IMR-90 (cell line): Measurements from ENCODE around the gene ESAM. TPM values are rescaled to one million over a fixed set of nuclear protein-coding genes. Genes with fewer than 3 reads are reported as not detected.

ENCODE experiments used
- ATAC-seq: fragments of 200-7000 bp; cut with Tn5 transposase; 2 replicates; pipeline ENCODE4 v1.9.1; 2020; ENCODE audit warnings: low read depth, mild to moderate bottlenecking, moderate library complexity
- BruUV-seq: library from RNA; stranded (reverse); fragments of 400-500 nt; replicated peaks from 2 replicates; lab custom pipeline; 2021; lab: Mats Ljungman, UMichigan
- CTCF ChIA-PET: fragments of 300-600 bp; formaldehyde crosslinking; extraction: SDS; loops from one replicate; lab custom pipeline; 2021; ENCODE audit warnings: antibody characterized with exemption; lab: Yijun Ruan, JAX
- POLR2A ChIA-PET: fragments of 300-600 bp; sonication (Branson Sonifier 250); formaldehyde crosslinking; loops from one replicate; lab custom pipeline; 2022; ENCODE audit warnings: antibody characterized with exemption; ENCODE audit not compliant: unreplicated experiment; lab: Charles Lee
- DNase-seq: peaks from one replicate; pipeline ENCODE4 v3.0.0; 2013
- H2AFZ ChIP-seq: replicated peaks from 2 replicates; pipeline ENCODE3; 2013; ENCODE audit warnings: low read length, mild to moderate bottlenecking; ENCODE audit not compliant: poor library complexity
- H2AK5ac ChIP-seq: 2 replicates; pipeline ENCODE4 v1.6.1; 2013; ENCODE audit warnings: low read depth, low read length, inconsistent platforms
- H2AK9ac ChIP-seq: replicated peaks from 2 replicates; pipeline ENCODE3; 2013; ENCODE audit warnings: mild to moderate bottlenecking, low read depth, low read length, moderate library complexity; ENCODE audit not compliant: poor library complexity
- H2BK120ac ChIP-seq: 2 replicates; pipeline ENCODE4 v1.6.1; 2013; ENCODE audit warnings: low read depth, low read length, inconsistent platforms
- H2BK15ac ChIP-seq: 3 replicates; pipeline ENCODE4 v1.6.1; 2013; ENCODE audit warnings: low read depth, low read length, inconsistent platforms
- H2BK20ac ChIP-seq: 2 replicates; pipeline ENCODE4 v1.6.1; 2013; ENCODE audit warnings: low read depth, mild to moderate bottlenecking, inconsistent platforms, low read length, moderate library complexity
- H2BK5ac ChIP-seq: 2 replicates; pipeline ENCODE4 v1.6.1; 2013; ENCODE audit warnings: mild to moderate bottlenecking, low read depth, low read length, inconsistent platforms; ENCODE audit not compliant: poor library complexity, severe bottlenecking
- H3K14ac ChIP-seq: replicated peaks from 2 replicates; pipeline ENCODE4 v1.6.1; 2013; ENCODE audit warnings: low read depth, low read length, inconsistent platforms
- H3K18ac ChIP-seq: 2 replicates; pipeline ENCODE4 v1.6.1; 2013; ENCODE audit warnings: low read depth, low read length, control low read depth
- H3K23ac ChIP-seq: 2 replicates; pipeline ENCODE4 v1.6.1; 2013; ENCODE audit warnings: low read depth, low read length, inconsistent platforms
- H3K27ac ChIP-seq: 2 replicates; pipeline ENCODE4 v1.5.1; 2013; ENCODE audit warnings: mild to moderate bottlenecking, control low read depth, low read length; ENCODE audit not compliant: insufficient read depth
- H3K27me3 ChIP-seq: 2 replicates; pipeline ENCODE4 v1.6.1; 2013; ENCODE audit warnings: low read length; ENCODE audit not compliant: control insufficient read depth, insufficient read depth
- H3K36me3 ChIP-seq: 2 replicates; pipeline ENCODE4 v1.6.1; 2013; ENCODE audit warnings: low read length, mixed read lengths; ENCODE audit not compliant: control insufficient read depth, insufficient read depth
- H3K4ac ChIP-seq: 2 replicates; pipeline ENCODE4 v1.6.1; 2013; ENCODE audit warnings: low read depth, low read length, inconsistent platforms
- H3K4me1 ChIP-seq: 2 replicates; pipeline ENCODE4 v1.6.1; 2013; ENCODE audit warnings: low read length, mixed read lengths; ENCODE audit not compliant: control insufficient read depth, insufficient read depth
- H3K4me2 ChIP-seq: 2 replicates; pipeline ENCODE4 v1.6.1; 2013; ENCODE audit warnings: low read depth, mild to moderate bottlenecking, control low read depth, low read length, moderate library complexity
- H3K4me3 ChIP-seq: 2 replicates; pipeline ENCODE4 v1.5.1; 2013; ENCODE audit warnings: low read depth, mild to moderate bottlenecking, control low read depth, low read length, moderate library complexity; ENCODE audit not compliant: insufficient read depth
- H3K56ac ChIP-seq: 2 replicates; pipeline ENCODE4 v1.6.1; 2013; ENCODE audit warnings: low read length, inconsistent platforms; ENCODE audit not compliant: insufficient read depth; ENCODE audit errors: extremely low read depth
- H3K79me1 ChIP-seq, 2 experiments: 2 replicates each; pipeline ENCODE4 v1.6.1; 2013; ENCODE audit warnings: low read length in 2 of 2, inconsistent platforms in 1 of 2, low read depth in 1 of 2
- H3K9ac ChIP-seq: 2 replicates; pipeline ENCODE4 v1.6.1; 2013; ENCODE audit warnings: low read depth, low read length, control low read depth
- H3K9me1 ChIP-seq: 2 replicates; pipeline ENCODE4 v1.6.1; 2013; ENCODE audit warnings: low read length, inconsistent platforms; ENCODE audit not compliant: insufficient read depth
- H3K9me3 ChIP-seq: 2 replicates; pipeline ENCODE4 v1.6.1; 2013; ENCODE audit warnings: low read length; ENCODE audit not compliant: control insufficient read depth, insufficient read depth
- H4K20me1 ChIP-seq: 2 replicates; pipeline ENCODE4 v1.6.1; 2013; ENCODE audit warnings: low read length, inconsistent platforms; ENCODE audit not compliant: insufficient read depth
- H4K5ac ChIP-seq: 2 replicates; pipeline ENCODE4 v1.6.1; 2013; ENCODE audit warnings: mild to moderate bottlenecking, low read depth, low read length, control low read depth
- H4K8ac ChIP-seq, 2 experiments: 2 replicates each; pipeline ENCODE4 v1.6.1; 2013; ENCODE audit warnings: low read depth in 2 of 2, low read length in 2 of 2, control low read depth in 1 of 2, inconsistent platforms in 1 of 2
- H4K91ac ChIP-seq: 2 replicates; pipeline ENCODE4 v1.6.1; 2013; ENCODE audit warnings: low read depth, low read length, inconsistent platforms; ENCODE audit not compliant: insufficient read depth
- BHLHE40 ChIP-seq: fragments of 150-350 bp; IDR thresholded peaks from 2 replicates; pipeline ENCODE4 v1.6.1; 2016; ENCODE audit warnings: mild to moderate bottlenecking, low read depth, low read length
- CEBPB ChIP-seq: IDR thresholded peaks from 2 replicates; pipeline ENCODE4 v1.6.1; 2012; ENCODE audit warnings: low read depth, low read length, improper control_type of control experiment
- MAFK ChIP-seq: IDR thresholded peaks from 2 replicates; pipeline ENCODE4 v1.6.1; 2012; ENCODE audit warnings: low read depth, low read length, improper control_type of control experiment
- SMC3 ChIP-seq: fragments of 150-350 bp; IDR thresholded peaks from 2 replicates; pipeline ENCODE4 v1.6.1; 2016; ENCODE audit warnings: low read depth, mild to moderate bottlenecking, antibody characterized with exemption, low read length, moderate library complexity
- WGBS, 2 experiments: methylation state at CpG; one replicate each; pipeline versions ENCODE4 v1.1.5 to v1.1.7; 2013; ENCODE audit warnings: missing lambda C conversion rate in 2 of 2; ENCODE audit not compliant: insufficient read length in 1 of 2; ENCODE audit errors: extremely low coverage in 2 of 2; 5-methylcytosine and 5-hydroxymethylcytosine counted together
- dilution Hi-C: fragments of 300-500 bp; cut with HindIII; formaldehyde crosslinking; loops from one replicate; pipeline ENCODE4 v1.14.3; 2018; ENCODE audit warnings: low sequenced_read_pairs; ENCODE audit not compliant: unreplicated experiment
- in situ Hi-C: fragments of 300-500 bp; cut with MboI; formaldehyde crosslinking; loops from 3 replicates; pipeline ENCODE4 v1.14.3; 2019; ENCODE audit warnings: low sequenced_read_pairs, inconsistent platforms, mixed read lengths
- intact Hi-C: fragments of 100-400 bp; cut with micrococcal nuclease; formaldehyde crosslinking; loops from 2 replicates; pipeline ENCODE4 v1.10.0; 2022
- polyA plus RNA-seq, 3 experiments: library from polyadenylated mRNA; depleted of rRNA; stranded (reverse); fragments of >200 nt; gene quantifications; 2 replicates each; pipeline ENCODE4 v1.2.3, GENCODE V29; 2012; ENCODE audit warnings: low replicate concordance in 1 of 3
- total RNA-seq: library from RNA; depleted of rRNA; stranded (reverse); fragments of >200 nt; gene quantifications from 2 replicates; pipeline ENCODE4 v1.2.3, GENCODE V29; 2012
- TF ChIP-seq, protein P1 (sequence below): conservative IDR thresholded peaks from 2 replicates; pipeline ENCODE4 v1.5.1; 2012; ENCODE audit warnings: mild to moderate bottlenecking, low read depth, low read length, improper control_type of control experiment

Gene ESAM
- total and polyA plus RNA-seq, 2 of the 4 experiments (the other 2 are of a cell fraction): under 0.01 to 0.12 TPM

DNA sequence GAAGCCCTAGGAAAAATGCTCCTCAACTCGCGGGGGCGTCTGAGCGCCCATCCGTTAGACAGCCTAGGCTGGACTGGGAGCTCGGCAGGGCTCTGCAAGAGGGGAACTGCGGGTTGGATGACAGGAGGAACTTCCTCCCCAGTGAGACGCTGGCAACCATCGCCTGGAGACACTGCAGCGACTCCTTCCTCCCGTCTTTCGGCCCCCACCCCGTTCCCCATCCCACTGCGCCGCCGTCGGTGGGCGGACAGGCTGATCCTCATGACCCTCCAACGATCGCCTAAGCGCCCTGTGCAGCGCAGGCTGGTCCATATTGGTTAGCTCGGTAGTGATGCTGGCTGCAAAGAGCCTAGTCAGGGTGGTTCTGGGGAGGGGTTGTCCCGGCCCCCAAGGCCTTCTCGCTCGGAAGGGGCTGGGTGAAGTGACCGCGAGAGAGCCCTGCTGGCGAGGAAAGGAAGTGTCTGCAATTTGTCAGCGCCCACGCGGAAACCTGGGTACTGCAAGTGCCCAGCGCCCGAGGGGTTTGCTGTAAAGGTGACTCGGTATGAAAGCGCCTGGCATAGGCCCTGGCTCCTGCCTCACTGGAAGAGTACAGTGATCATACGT is 21.7 kb downstream of the ESAM start:
- H2AK9ac ChIP-seq: peak overlapping the region; percentile 79
- dilution Hi-C loops: no loop called here
- intact Hi-C loops: loop anchor here (10.0 kb wide), 1 partner anchor 66 kb away; the partner anchor contains the start of genes SIAE and SPA17
- BruUV-seq: no TSS peak
- TF ChIP-seq BHLHE40 (no peak), SMC3 (0 out of 2 replicates have a peak, but pooled peaks have one; percentile 2), MAFK (no peak), CEBPB (no peak)
- TF ChIP-seq, protein P1, sequence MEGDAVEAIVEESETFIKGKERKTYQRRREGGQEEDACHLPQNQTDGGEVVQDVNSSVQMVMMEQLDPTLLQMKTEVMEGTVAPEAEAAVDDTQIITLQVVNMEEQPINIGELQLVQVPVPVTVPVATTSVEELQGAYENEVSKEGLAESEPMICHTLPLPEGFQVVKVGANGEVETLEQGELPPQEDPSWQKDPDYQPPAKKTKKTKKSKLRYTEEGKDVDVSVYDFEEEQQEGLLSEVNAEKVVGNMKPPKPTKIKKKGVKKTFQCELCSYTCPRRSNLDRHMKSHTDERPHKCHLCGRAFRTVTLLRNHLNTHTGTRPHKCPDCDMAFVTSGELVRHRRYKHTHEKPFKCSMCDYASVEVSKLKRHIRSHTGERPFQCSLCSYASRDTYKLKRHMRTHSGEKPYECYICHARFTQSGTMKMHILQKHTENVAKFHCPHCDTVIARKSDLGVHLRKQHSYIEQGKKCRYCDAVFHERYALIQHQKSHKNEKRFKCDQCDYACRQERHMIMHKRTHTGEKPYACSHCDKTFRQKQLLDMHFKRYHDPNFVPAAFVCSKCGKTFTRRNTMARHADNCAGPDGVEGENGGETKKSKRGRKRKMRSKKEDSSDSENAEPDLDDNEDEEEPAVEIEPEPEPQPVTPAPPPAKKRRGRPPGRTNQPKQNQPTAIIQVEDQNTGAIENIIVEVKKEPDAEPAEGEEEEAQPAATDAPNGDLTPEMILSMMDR: peak; percentile 45
- POLR2A ChIA-PET: no interaction called here
- peaks cover 16% of the 10 kb centered on the region for H3K27me3 ChIP-seq
- H4K5ac ChIP-seq: no peak overlapping the region
- H3K56ac ChIP-seq: no peak overlapping the region
- no peak overlapping the region; the same call in 1 of the 2 replicates for H3K27ac ChIP-seq
- H2AFZ ChIP-seq: peak overlapping the region; percentile 93
- H2BK20ac ChIP-seq: no peak overlapping the region
- no peaks in the 10 kb centered on the region for H3K9me3 ChIP-seq
- no peak overlapping the region for H2BK15ac ChIP-seq
- in situ Hi-C loops: no loop called here
- H3K14ac ChIP-seq: 0 out of 2 replicates have a peak overlapping the region, but pooled peaks have one; percentile 4
- no peak overlapping the region for H2BK5ac ChIP-seq
- peak overlapping the region; percentile 84 for H3K4me2 ChIP-seq
- no peaks in the 10 kb centered on the region for H4K20me1 ChIP-seq
- 0 out of 2 replicates have a peak overlapping the region, but pooled peaks have one; percentile 5 for H3K9ac ChIP-seq
- no peak overlapping the region for H3K18ac ChIP-seq
- no peak overlapping the region for H3K4ac ChIP-seq
- peak overlapping the region; percentile 52 for H3K4me3 ChIP-seq
- peak overlapping the region; percentile 65 for H3K23ac ChIP-seq
- H2AK5ac ChIP-seq: peak overlapping the region; percentile 53; the same call in 1 of the 2 replicates
- H3K36me3 ChIP-seq: no peaks in the 10 kb centered on the region
- no peak overlapping the region for H4K8ac ChIP-seq
- no peak overlapping the region for H2BK120ac ChIP-seq
- ATAC-seq (peak; percentile 38), DNase-seq (no peak)
- H3K4me1 ChIP-seq: peaks cover 2% of the 10 kb centered on the region; the same call in 1 of the 2 replicates
- no peak overlapping the region for H4K91ac ChIP-seq
- WGBS, 2 experiments: no CpG with 5 or more reads among the region's 37 CpGs
- peaks cover 0 to 7% of the 10 kb centered on the region in 2 experiments; a peak in 2 of 4 replicates for H3K79me1 ChIP-seq
- 0 out of 2 replicates have a peak, but pooled peaks cover 3% of the 10 kb centered on the region for H3K9me1 ChIP-seq
- CTCF ChIA-PET: no interaction called here
